ENCODE results near the gene RPL22. TPM values are rescaled to one million over a fixed set of nuclear protein-coding genes. Genes with fewer than 3 reads are reported as not detected.

Gene RPL22
- total RNA-seq, 1 experiment from 2014 or later = 441 TPM

DNA sequence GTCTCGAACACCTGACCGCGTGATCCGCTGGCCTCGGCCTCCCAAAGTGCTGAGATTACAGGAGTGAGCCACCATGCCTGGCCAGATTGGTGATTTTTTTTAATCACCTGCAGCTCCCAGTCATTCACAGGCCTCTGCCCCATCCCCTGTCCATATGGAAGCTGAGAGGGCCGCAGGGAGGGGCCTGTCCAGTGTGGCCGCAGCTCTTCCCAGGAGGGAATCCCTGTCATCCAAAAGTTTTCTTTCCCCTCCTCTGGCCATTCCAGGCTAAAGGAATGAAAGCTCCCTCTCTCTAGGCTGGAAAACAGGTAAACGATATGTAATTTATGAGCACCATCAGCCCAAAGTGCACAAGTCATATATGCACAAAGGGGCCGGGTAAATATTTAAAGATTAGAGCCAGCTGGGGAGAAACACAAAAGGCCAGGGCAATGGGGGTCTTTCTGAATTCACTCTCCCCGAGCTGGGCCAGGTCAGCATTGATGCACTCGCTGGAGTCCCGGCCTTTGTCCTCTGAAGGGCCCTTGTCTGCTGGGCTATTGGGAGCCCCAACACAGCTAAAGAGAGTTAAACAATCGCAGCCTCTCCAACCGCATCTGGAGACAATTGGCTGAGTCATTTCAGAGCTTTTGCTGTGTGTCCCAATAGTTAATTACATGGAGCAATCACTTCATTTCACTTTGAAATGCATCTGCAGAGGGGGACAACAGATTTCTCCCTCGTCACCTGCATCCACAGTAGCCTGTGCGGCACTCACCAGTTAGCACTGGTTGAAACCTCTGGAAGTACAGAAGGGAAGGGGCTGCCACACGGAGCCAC lies 40.8 kb upstream of the RPL22 start:
- DNase-seq (ENCODE audit: low spot score) (no peak), ATAC-seq (no peak)
- H3K4me1 Mint-ChIP-seq = peaks cover 52% of the 10 kb centered on the region
- H3K9me3 Mint-ChIP-seq = no peaks in the 10 kb centered on the region
- H3K27ac Mint-ChIP-seq = peak overlapping the region; percentile 99
- peak overlapping the region; percentile 59 for H3K4me3 Mint-ChIP-seq
- peaks cover 9% of the 10 kb centered on the region for H3K27me3 Mint-ChIP-seq (ENCODE audit: low read depth)
- ChIA-PET POLR2A (interaction anchor here (0.6 to 4.6 kb wide), 6 partner anchors 7 to 1450 kb away, joined by 3 to 22 read pairs (median 6); partner anchors contain the start of gene RNF207), CTCF (interaction anchor here (0.6 to 21.4 kb wide), 28 partner anchors 8 to 236 kb away, joined by 3 to 489 read pairs (median 6); partner anchors contain the start of genes GPR153, HES2 and RNF207)
- TF ChIP-seq, protein P1, sequence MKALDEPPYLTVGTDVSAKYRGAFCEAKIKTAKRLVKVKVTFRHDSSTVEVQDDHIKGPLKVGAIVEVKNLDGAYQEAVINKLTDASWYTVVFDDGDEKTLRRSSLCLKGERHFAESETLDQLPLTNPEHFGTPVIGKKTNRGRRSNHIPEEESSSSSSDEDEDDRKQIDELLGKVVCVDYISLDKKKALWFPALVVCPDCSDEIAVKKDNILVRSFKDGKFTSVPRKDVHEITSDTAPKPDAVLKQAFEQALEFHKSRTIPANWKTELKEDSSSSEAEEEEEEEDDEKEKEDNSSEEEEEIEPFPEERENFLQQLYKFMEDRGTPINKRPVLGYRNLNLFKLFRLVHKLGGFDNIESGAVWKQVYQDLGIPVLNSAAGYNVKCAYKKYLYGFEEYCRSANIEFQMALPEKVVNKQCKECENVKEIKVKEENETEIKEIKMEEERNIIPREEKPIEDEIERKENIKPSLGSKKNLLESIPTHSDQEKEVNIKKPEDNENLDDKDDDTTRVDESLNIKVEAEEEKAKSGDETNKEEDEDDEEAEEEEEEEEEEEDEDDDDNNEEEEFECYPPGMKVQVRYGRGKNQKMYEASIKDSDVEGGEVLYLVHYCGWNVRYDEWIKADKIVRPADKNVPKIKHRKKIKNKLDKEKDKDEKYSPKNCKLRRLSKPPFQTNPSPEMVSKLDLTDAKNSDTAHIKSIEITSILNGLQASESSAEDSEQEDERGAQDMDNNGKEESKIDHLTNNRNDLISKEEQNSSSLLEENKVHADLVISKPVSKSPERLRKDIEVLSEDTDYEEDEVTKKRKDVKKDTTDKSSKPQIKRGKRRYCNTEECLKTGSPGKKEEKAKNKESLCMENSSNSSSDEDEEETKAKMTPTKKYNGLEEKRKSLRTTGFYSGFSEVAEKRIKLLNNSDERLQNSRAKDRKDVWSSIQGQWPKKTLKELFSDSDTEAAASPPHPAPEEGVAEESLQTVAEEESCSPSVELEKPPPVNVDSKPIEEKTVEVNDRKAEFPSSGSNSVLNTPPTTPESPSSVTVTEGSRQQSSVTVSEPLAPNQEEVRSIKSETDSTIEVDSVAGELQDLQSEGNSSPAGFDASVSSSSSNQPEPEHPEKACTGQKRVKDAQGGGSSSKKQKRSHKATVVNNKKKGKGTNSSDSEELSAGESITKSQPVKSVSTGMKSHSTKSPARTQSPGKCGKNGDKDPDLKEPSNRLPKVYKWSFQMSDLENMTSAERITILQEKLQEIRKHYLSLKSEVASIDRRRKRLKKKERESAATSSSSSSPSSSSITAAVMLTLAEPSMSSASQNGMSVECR (CRISPR knock-in tag; IDR thresholded peaks at IDR 0.05; ENCODE audit: borderline replicate concordance) = no peak
- TF ChIP-seq ZNF396 (CRISPR knock-in tag; IDR thresholded peaks at IDR 0.05; ENCODE audit: borderline replicate concordance) (no peak), EMX1 (CRISPR knock-in tag; IDR thresholded peaks at IDR 0.05) (no peak), HMGA2 (CRISPR knock-in tag; IDR thresholded peaks at IDR 0.05) (no peak), CBFB (CRISPR knock-in tag; IDR thresholded peaks at IDR 0.05; ENCODE audit: low read depth) (no peak), GABPB1 (CRISPR knock-in tag; IDR thresholded peaks at IDR 0.05) (no peak), PRRX2 (CRISPR knock-in tag; IDR thresholded peaks at IDR 0.05) (no peak), TEAD4 (CRISPR knock-in tag; IDR thresholded peaks at IDR 0.05) (no peak), SMAD4 (CRISPR knock-in tag; IDR thresholded peaks at IDR 0.05) (no peak), RELA (CRISPR knock-in tag; IDR thresholded peaks at IDR 0.05; ENCODE audit: borderline replicate concordance) (no peak)
- TF ChIP-seq, protein P2, sequence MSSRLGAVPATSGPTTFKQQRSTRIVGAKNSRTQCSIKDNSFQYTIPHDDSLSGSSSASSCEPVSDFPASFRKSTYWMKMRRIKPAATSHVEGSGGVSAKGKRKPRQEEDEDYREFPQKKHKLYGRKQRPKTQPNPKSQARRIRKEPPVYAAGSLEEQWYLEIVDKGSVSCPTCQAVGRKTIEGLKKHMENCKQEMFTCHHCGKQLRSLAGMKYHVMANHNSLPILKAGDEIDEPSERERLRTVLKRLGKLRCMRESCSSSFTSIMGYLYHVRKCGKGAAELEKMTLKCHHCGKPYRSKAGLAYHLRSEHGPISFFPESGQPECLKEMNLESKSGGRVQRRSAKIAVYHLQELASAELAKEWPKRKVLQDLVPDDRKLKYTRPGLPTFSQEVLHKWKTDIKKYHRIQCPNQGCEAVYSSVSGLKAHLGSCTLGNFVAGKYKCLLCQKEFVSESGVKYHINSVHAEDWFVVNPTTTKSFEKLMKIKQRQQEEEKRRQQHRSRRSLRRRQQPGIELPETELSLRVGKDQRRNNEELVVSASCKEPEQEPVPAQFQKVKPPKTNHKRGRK (CRISPR knock-in tag; IDR thresholded peaks at IDR 0.05; ENCODE audit: borderline replicate concordance) = no peak
- TF ChIP-seq, protein P3, sequence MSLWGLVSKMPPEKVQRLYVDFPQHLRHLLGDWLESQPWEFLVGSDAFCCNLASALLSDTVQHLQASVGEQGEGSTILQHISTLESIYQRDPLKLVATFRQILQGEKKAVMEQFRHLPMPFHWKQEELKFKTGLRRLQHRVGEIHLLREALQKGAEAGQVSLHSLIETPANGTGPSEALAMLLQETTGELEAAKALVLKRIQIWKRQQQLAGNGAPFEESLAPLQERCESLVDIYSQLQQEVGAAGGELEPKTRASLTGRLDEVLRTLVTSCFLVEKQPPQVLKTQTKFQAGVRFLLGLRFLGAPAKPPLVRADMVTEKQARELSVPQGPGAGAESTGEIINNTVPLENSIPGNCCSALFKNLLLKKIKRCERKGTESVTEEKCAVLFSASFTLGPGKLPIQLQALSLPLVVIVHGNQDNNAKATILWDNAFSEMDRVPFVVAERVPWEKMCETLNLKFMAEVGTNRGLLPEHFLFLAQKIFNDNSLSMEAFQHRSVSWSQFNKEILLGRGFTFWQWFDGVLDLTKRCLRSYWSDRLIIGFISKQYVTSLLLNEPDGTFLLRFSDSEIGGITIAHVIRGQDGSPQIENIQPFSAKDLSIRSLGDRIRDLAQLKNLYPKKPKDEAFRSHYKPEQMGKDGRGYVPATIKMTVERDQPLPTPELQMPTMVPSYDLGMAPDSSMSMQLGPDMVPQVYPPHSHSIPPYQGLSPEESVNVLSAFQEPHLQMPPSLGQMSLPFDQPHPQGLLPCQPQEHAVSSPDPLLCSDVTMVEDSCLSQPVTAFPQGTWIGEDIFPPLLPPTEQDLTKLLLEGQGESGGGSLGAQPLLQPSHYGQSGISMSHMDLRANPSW (CRISPR knock-in tag; conservative IDR thresholded peaks at IDR 0.05; ENCODE audit: low read depth) = no peak
- TF ChIP-seq, protein P4, sequence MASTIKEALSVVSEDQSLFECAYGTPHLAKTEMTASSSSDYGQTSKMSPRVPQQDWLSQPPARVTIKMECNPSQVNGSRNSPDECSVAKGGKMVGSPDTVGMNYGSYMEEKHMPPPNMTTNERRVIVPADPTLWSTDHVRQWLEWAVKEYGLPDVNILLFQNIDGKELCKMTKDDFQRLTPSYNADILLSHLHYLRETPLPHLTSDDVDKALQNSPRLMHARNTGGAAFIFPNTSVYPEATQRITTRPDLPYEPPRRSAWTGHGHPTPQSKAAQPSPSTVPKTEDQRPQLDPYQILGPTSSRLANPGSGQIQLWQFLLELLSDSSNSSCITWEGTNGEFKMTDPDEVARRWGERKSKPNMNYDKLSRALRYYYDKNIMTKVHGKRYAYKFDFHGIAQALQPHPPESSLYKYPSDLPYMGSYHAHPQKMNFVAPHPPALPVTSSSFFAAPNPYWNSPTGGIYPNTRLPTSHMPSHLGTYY (CRISPR knock-in tag; IDR thresholded peaks at IDR 0.05) = no peak
- TF ChIP-seq, protein P5, sequence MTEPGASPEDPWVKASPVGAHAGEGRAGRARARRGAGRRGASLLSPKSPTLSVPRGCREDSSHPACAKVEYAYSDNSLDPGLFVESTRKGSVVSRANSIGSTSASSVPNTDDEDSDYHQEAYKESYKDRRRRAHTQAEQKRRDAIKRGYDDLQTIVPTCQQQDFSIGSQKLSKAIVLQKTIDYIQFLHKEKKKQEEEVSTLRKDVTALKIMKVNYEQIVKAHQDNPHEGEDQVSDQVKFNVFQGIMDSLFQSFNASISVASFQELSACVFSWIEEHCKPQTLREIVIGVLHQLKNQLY (CRISPR knock-in tag; IDR thresholded peaks at IDR 0.05) = no peak
- H3K36me3 Mint-ChIP-seq = no peaks in the 10 kb centered on the region
